Heart right ventricle (tissue), 16 donors: Measurements from ENCODE around the gene CUL2. TPM values are rescaled to one million over a fixed set of nuclear protein-coding genes. Genes with fewer than 3 reads are reported as not detected.

ENCODE experiments used
- ATAC-seq, 8 donors: fragments of 200-7000 bp; cut with Tn5 transposase; one replicate each; pipeline ENCODE4 v1.9.1; 2020; ENCODE audit warnings: mild to moderate bottlenecking in 8 of 8, moderate library complexity in 8 of 8, moderate number of reproducible peaks in 1 of 8
- DNase-seq, 2 donors: peaks; one replicate each; pipeline ENCODE4 v3.0.0-alpha.2; 2020
- H3K27ac ChIP-seq, 10 donors: fragments of 200-600 bp; sonication (generic) in 2 of 10; one replicate each; pipeline versions ENCODE4 v1.5.0 to v1.8.0; 2020 to 2022; ENCODE audit warnings: mild to moderate bottlenecking in 3 of 10
- H3K27me3 ChIP-seq, 7 donors: fragments of 200-600 bp; one replicate each; pipeline ENCODE4 v1.8.0; 2021 to 2022; ENCODE audit warnings: mild to moderate bottlenecking in 2 of 7
- H3K36me3 ChIP-seq, 9 donors: fragments of 200-600 bp; sonication (generic) in 1 of 9; one replicate each; pipeline versions ENCODE4 v1.5.0 to v1.8.0; 2020 to 2022; ENCODE audit warnings: mild to moderate bottlenecking in 2 of 9
- H3K4me1 ChIP-seq, 9 donors: fragments of 200-600 bp; sonication (generic) in 1 of 9; one replicate each; pipeline versions ENCODE4 v1.5.0 to v1.8.0; 2020 to 2022; ENCODE audit warnings: mild to moderate bottlenecking in 4 of 9
- H3K4me3 ChIP-seq, 10 donors: fragments of 200-600 bp; sonication (generic) in 2 of 10; one replicate each; pipeline versions ENCODE4 v1.5.0 to v1.8.0; 2020 to 2022; ENCODE audit warnings: mild to moderate bottlenecking in 7 of 10, moderate library complexity in 2 of 10
- H3K9me3 ChIP-seq, 11 donors: fragments of 200-600 bp in 10 of 11; sonication (generic) in 2 of 11; one replicate each; pipeline versions ENCODE4 v1.5.0 to v1.8.0; 2013 to 2022; ENCODE audit warnings: mild to moderate bottlenecking in 2 of 11, control low read depth in 1 of 11, moderate library complexity in 1 of 11
- WGBS, 2 donors: extraction: QIAGEN DNeasy Blood & Tissue Kit; methylation state at CpG; one replicate each; pipeline ENCODE4 v1.1.7; 2013; ENCODE audit warnings: inconsistent platforms in 1 of 2; 5-methylcytosine and 5-hydroxymethylcytosine counted together
- intact Hi-C, 10 donors: fragments of 100-400 bp; cut with DNase I; formaldehyde crosslinking; loops; one replicate each; pipeline versions ENCODE4 v1.11.1 to v1.14.2; 2022
- polyA plus RNA-seq, 2 donors: library from polyadenylated mRNA; stranded (reverse); fragments of 200-250 nt; gene quantifications; one replicate each; pipeline ENCODE4 v1.2.3, GENCODE V29; 2013
- total RNA-seq, 10 donors: library from RNA; stranded (reverse); fragmentation: NEBNext Ultra II Directional in 3 of 10; extraction: Animal tissue kit (Norgen Biotek cat#: 25700) in 3 of 10; gene quantifications; one replicate each; pipeline versions ENCODE4 v1.2.1 to v1.2.4, GENCODE V29; 2021 to 2023
- TF ChIP-seq, protein P1 (sequence below), 9 donors: fragments of 200-600 bp; sonication (generic) in 2 of 9; IDR thresholded peaks; one replicate each; pipeline versions ENCODE4 v1.5.0 to v1.8.0; 2021 to 2022; ENCODE audit warnings: antibody characterized with exemption in 9 of 9, mild to moderate bottlenecking in 5 of 9, moderate library complexity in 1 of 9
- donor health status: Arrhythmogenic right ventricular cardiomyopathy.
- donor health status: ischemic (EF 13 %, LVEDD 7.1; RV severe dilation, severe dysfunction).
- donor health status: healthy with polysubstance abuse.
- donor health status: DM: no; HTN: yes; CAD: no.
- donor health status: DM: no; HTN: no; CAD: no.
- donor health status: ischemic (EF 25% LVEDD 6.9; RV normal size, moderate dysfunction).
- donor health status: ischemic (EF 25% LVEDD 5.7; RV mildly dilated, moderate dysfunction).
- donor health status: healthy.
- donor health status: DM: yes; HTN: yes; CAD: no.
- donor health status: Ischemic cardiomyopathy.
- donor health status: ischemic (EF 35%, LVEDD 5.7; RV mildly dilated, moderate dysfunction).
- donor health status: nonischemic (EF 11% LVEDD 7.7; RV severe dilation, severe dysfunction).
- donor health status: DM: yes; HTN: yes; CAD: no.
- donor health status: PGD.
- donor health status: ischemic (EF 29% LVEDD 5.4; RV normal size, mild dysfunction).
- donor health status: nonischemic (EF 23%, LVEDD 6.1; RV moderate dilation, normal function).

Gene CUL2
- total and polyA plus RNA-seq, 12 donors: 5.7 to 39.8 (median 37.0) TPM

DNA sequence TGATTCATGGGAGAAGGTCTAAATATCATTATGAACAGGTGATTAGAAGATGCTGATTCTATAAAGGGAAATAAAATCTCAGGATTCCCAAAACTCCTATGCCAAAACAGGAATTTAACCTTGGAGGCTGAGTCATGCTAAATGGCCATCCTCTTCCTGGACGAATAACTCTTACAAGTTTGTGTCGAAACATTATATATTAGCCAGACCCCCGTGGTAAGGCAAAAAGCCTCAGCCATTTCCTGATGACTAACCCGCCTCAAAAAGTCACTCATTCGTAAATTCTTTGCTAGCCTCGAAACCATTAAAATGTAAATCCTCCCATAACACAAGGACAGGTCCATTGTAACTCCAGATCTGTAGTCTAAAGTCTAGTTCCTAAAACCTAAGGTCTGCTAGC is 32.0 kb downstream of the CUL2 start:
- ATAC-seq: no peak
- H3K4me3 ChIP-seq: no peak overlapping the region
- TF ChIP-seq, protein P1, sequence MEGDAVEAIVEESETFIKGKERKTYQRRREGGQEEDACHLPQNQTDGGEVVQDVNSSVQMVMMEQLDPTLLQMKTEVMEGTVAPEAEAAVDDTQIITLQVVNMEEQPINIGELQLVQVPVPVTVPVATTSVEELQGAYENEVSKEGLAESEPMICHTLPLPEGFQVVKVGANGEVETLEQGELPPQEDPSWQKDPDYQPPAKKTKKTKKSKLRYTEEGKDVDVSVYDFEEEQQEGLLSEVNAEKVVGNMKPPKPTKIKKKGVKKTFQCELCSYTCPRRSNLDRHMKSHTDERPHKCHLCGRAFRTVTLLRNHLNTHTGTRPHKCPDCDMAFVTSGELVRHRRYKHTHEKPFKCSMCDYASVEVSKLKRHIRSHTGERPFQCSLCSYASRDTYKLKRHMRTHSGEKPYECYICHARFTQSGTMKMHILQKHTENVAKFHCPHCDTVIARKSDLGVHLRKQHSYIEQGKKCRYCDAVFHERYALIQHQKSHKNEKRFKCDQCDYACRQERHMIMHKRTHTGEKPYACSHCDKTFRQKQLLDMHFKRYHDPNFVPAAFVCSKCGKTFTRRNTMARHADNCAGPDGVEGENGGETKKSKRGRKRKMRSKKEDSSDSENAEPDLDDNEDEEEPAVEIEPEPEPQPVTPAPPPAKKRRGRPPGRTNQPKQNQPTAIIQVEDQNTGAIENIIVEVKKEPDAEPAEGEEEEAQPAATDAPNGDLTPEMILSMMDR (IDR thresholded peaks at IDR 0.05): no peak
- H3K4me1 ChIP-seq: peaks cover 0 to 27% (median 0%) of the 10 kb centered on the region in 9 donors
- no peak overlapping the region for H3K27ac ChIP-seq
- H3K27me3 ChIP-seq: no peaks in the 10 kb centered on the region
- intact Hi-C loops: no loop called here
- WGBS, 2 donors: 72 to 79% methylated on average over 6 of the region's 6 CpGs
- no peak for DNase-seq
- H3K9me3 ChIP-seq: no peaks in the 10 kb centered on the region
- peaks cover 0 to 96% (median 14%) of the 10 kb centered on the region in 9 donors for H3K36me3 ChIP-seq

DNA sequence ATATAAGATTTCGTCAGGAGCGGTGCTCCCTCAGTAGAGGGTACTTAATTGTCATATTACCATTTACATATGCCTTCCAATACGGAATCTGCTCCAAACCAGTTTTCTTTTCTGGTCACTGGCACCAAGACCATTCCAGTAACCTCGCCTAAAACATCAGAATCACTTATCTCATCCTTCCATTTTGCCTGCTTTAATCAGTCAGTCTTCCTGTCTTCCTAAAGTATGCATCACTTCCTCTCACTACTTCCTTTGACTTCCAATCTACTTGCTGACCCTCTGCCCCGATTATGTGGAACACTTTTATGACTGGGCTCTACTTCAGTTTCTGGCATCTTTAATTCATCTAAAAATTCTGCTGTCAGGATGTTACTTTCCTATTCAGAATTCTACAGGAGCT is 33.5 kb downstream of the CUL2 start:
- ATAC-seq (no peak), DNase-seq (no peak)
- no peaks in the 10 kb centered on the region for H3K9me3 ChIP-seq
- H3K4me3 ChIP-seq: no peak overlapping the region
- TF ChIP-seq, protein P1 (IDR thresholded peaks at IDR 0.05): no peak
- peaks cover 0 to 96% (median 11%) of the 10 kb centered on the region in 9 donors for H3K36me3 ChIP-seq
- peaks cover 0 to 27% (median 0%) of the 10 kb centered on the region in 9 donors for H3K4me1 ChIP-seq
- intact Hi-C loops: no loop called here
- H3K27ac ChIP-seq: no peak overlapping the region
- no peaks in the 10 kb centered on the region for H3K27me3 ChIP-seq
- WGBS, 2 donors: 77 to 83% methylated on average over 5 of the region's 5 CpGs

DNA sequence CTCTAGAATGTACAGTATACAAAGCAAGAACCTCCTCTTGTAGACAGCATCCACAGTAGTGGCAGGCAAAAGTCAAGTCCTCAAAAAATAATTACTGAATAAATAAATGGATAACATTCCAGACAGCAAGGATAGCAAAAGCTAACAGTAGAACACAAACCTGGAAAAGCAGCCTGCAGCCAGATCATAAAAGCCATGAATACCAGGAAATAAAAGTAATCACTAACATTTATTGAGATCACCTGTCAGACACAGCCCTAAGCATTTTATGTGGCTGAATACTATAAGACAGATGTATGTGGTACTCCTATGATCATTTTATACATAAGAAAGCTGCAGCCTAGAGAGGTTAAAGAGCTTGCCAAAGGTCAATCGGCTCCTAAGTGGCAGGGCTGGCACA is 34.0 kb downstream of the CUL2 start:
- H3K36me3 ChIP-seq: peaks cover 0 to 96% (median 10%) of the 10 kb centered on the region in 9 donors
- ATAC-seq (no peak), DNase-seq (no peak)
- intact Hi-C loops: no loop called here
- peaks cover 0 to 27% (median 0%) of the 10 kb centered on the region in 9 donors for H3K4me1 ChIP-seq
- 87 to 89% methylated on average over 1 of the region's 1 CpG for WGBS, 2 donors
- H3K27ac ChIP-seq: no peak overlapping the region
- no peaks in the 10 kb centered on the region for H3K27me3 ChIP-seq
- H3K9me3 ChIP-seq: no peaks in the 10 kb centered on the region
- TF ChIP-seq, protein P1 (IDR thresholded peaks at IDR 0.05): no peak
- no peak overlapping the region for H3K4me3 ChIP-seq

DNA sequence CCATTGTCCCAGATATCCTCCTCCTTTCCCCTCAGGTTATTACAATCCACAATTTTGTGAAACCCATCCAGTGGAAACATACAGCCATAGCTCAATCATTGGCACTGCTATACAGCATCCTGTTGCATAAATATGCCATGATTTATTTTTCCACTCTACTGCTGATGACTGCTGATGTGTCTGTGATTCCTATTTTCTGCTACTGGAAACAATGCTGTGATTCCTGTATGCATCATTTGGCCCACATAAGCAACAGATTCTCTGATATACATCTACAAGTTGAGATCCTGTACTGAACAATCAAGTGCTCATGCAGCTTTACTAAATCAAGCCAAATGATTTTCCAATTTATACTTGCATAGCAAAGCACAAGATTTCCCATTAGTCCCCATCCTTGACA is 39.6 kb downstream of the CUL2 start:
- no peaks in the 10 kb centered on the region for H3K27me3 ChIP-seq
- H3K4me3 ChIP-seq: no peak overlapping the region

More for the DNA sequence above, 39.6 kb downstream of the CUL2 start:
- Histone ChIP-seq H3K36me3 (peaks cover 0 to 98% (median 24%) of the 10 kb centered on the region in 9 donors), H3K27ac (no peak overlapping the region), H3K9me3 (no peaks in the 10 kb centered on the region), H3K4me1 (peaks cover 0 to 9% (median 0%) of the 10 kb centered on the region in 9 donors)
- intact Hi-C loops: no loop called here
- ATAC-seq (no peak), DNase-seq (no peak)
- TF ChIP-seq, protein P1 (IDR thresholded peaks at IDR 0.05): no peak
